ENCODE data around the gene PDCD1LG2.

DNA sequence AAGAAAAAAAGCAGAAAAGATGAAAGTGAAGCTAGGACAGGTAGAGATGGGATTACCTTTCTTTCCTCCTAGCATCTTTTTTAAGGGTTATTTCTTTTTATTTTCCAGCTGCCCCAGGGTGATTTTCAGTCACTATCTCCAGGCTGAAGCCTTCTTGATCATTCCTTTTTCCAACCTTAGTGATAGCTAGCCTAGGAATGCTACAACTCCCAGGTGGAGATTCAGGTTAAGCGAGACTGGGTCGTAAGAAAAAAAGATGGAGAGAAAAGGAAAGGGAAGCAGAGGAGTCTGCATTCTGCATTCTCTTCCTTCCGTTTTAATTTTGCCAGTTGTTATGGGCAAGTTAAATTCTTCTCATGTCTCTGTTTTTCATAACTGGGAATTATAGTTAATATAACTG lies 81.9 kb downstream of the PDCD1LG2 start:
- TF ChIP-seq EZH2 (IDR thresholded peaks at IDR 0.05; ENCODE audit: borderline replicate concordance, low read length): no peak
- TF ChIP-seq, protein P1, sequence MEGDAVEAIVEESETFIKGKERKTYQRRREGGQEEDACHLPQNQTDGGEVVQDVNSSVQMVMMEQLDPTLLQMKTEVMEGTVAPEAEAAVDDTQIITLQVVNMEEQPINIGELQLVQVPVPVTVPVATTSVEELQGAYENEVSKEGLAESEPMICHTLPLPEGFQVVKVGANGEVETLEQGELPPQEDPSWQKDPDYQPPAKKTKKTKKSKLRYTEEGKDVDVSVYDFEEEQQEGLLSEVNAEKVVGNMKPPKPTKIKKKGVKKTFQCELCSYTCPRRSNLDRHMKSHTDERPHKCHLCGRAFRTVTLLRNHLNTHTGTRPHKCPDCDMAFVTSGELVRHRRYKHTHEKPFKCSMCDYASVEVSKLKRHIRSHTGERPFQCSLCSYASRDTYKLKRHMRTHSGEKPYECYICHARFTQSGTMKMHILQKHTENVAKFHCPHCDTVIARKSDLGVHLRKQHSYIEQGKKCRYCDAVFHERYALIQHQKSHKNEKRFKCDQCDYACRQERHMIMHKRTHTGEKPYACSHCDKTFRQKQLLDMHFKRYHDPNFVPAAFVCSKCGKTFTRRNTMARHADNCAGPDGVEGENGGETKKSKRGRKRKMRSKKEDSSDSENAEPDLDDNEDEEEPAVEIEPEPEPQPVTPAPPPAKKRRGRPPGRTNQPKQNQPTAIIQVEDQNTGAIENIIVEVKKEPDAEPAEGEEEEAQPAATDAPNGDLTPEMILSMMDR (conservative IDR thresholded peaks at IDR 0.05 in 1 of 2, IDR thresholded peaks at IDR 0.05 in 1 of 2; ENCODE audit: extremely low read depth in 1 of 2, insufficient read depth in 1 of 2, low read depth in 1 of 2, low read length in 2 of 2): no peak
